ENCODE data around the gene SETD7. TPM values are rescaled to one million over a fixed set of nuclear protein-coding genes. Genes with fewer than 3 reads are reported as not detected.

The SETD7 gene
- total and polyA plus RNA-seq, 2 of the 8 experiments (the other 6 are each of a cell fraction or from before 2014, with no cell fraction given): 1.5 to 4.6 TPM

- H3K9ac ChIP-seq (replicated peaks in 1 of 4; ENCODE audit: extremely low read depth in 1 of 4, low read depth in 3 of 4, low read length in 3 of 4): no peak overlapping the region
- no peak overlapping the region for H3K4me2 ChIP-seq (ENCODE audit: insufficient read depth in 1 of 2, low read depth in 2 of 2, low read length in 2 of 2)
- FAIRE-seq: no peak
- TF ChIP-seq CTCF (IDR thresholded peaks at IDR 0.05; ENCODE audit: control extremely low read depth in 1 of 3, insufficient read depth in 1 of 3, low read depth in 1 of 3, low read length in 3 of 3) (no peak), CEBPB (IDR thresholded peaks at IDR 0.05; ENCODE audit: low read depth, low read length) (no peak), EGR1 (IDR thresholded peaks at IDR 0.05; ENCODE audit: borderline replicate concordance, low read depth, low read length) (no peak), RBBP5 (IDR thresholded peaks at IDR 0.05; ENCODE audit: borderline replicate concordance, low read depth, low read length) (no peak), TEAD4 (IDR thresholded peaks at IDR 0.05; ENCODE audit: low read depth, low read length) (no peak), EP300 (IDR thresholded peaks at IDR 0.05; ENCODE audit: borderline replicate concordance in 1 of 2, low read depth in 2 of 2, low read length in 2 of 2) (no peak), MAX (IDR thresholded peaks at IDR 0.05) (no peak), TBP (IDR thresholded peaks at IDR 0.05; ENCODE audit: low read depth, low read length) (no peak), SRF (IDR thresholded peaks at IDR 0.05; ENCODE audit: low read depth, low read length) (no peak), CHD1 (IDR thresholded peaks at IDR 0.05; ENCODE audit: low read depth, low read length) (no peak), GTF2F1 (IDR thresholded peaks at IDR 0.05; ENCODE audit: borderline replicate concordance, low read depth, low read length) (no peak), SIX5 (IDR thresholded peaks at IDR 0.05; ENCODE audit: low read depth, low read length) (no peak)
Observed at GRCh38 chr4:139593091-139593564, 37.1 kb upstream of the SETD7 start.

More at GRCh38 chr4:139593091-139593564, 37.1 kb upstream of the SETD7 start:
- POLR2A ChIA-PET (ENCODE audit: partially characterized antibody): interaction anchor here (0.7 kb wide), 1 partner anchor 13 kb away, joined by 3 read pairs; no protein-coding TSS in a partner anchor
- no peak overlapping the region for H2BK15ac ChIP-seq (ENCODE audit: low read length)
- no peak overlapping the region for H3K4me3 ChIP-seq (ENCODE audit: extremely low read depth in 1 of 4, insufficient read depth in 2 of 4, low read depth in 3 of 4, low read length in 4 of 4)
- no peak overlapping the region for H3K56ac ChIP-seq (replicated peaks; ENCODE audit: insufficient read length, low read depth, low read length)
- H2BK12ac ChIP-seq (ENCODE audit: low read depth, low read length): no peak overlapping the region
- H4K91ac ChIP-seq (replicated peaks; ENCODE audit: insufficient read length, low read length): no peak overlapping the region
- H4K8ac ChIP-seq (ENCODE audit: extremely low read depth, insufficient read depth, low read length): no peak overlapping the region
- no peak overlapping the region for H2BK20ac ChIP-seq (ENCODE audit: low read length)
- no peak overlapping the region for H3K4ac ChIP-seq (replicated peaks; ENCODE audit: insufficient read length, low read depth, low read length)
- H2AK5ac ChIP-seq (ENCODE audit: low read depth, low read length): no peak overlapping the region
- no peak overlapping the region for H3K14ac ChIP-seq (ENCODE audit: insufficient read length)
- H3K18ac ChIP-seq (ENCODE audit: extremely low read depth, low read length): no peak overlapping the region
- no peak for DNase-seq (ENCODE audit: low read depth in 1 of 2, low spot score in 2 of 2)
- no peaks in the 10 kb centered on the region for H3K79me2 ChIP-seq (ENCODE audit: control insufficient read depth in 1 of 2, insufficient read depth in 2 of 2, low read length in 2 of 2)
- H3K23me2 ChIP-seq (ENCODE audit: low read depth, low read length): no peaks in the 10 kb centered on the region
- H2BK120ac ChIP-seq (replicated peaks; ENCODE audit: low read depth, low read length): no peak overlapping the region
- H2AFZ ChIP-seq (ENCODE audit: low read length): no peak overlapping the region
- CTCF ChIA-PET (ENCODE audit: partially characterized antibody): interaction anchor here (0.5 to 6.2 kb wide), 7 partner anchors 11 to 131 kb away, joined by 3 to 47 read pairs (median 4); no protein-coding TSS in a partner anchor
- no peaks in the 10 kb centered on the region for H3K36me3 ChIP-seq (ENCODE audit: control insufficient read depth in 2 of 4, insufficient read depth in 4 of 4, low read length in 3 of 4)
- no peak overlapping the region for H3K23ac ChIP-seq (ENCODE audit: insufficient read length)
- no peaks in the 10 kb centered on the region for H4K20me1 ChIP-seq (replicated peaks in 1 of 2; ENCODE audit: control insufficient read depth in 1 of 2, insufficient read depth in 2 of 2, low read length in 2 of 2)
- H3K27ac ChIP-seq (ENCODE audit: low read depth, low read length): no peak overlapping the region
- 86% methylated on average over 4 of the region's 4 CpGs; no CpG with 5 or more reads in 1 of the 2 experiments for WGBS, 2 experiments (ENCODE audit: extremely low coverage in 1 of 2, insufficient coverage in 1 of 2, insufficient read length in 1 of 2, insufficient replicate concordance in 2 of 2, low coverage in 1 of 2, low lambda C conversion rate in 2 of 2, missing lambda C conversion rate in 1 of 2)
- H4K5ac ChIP-seq (ENCODE audit: insufficient read length, low read depth, low read length): no peak overlapping the region
- no peak overlapping the region for H2BK5ac ChIP-seq (ENCODE audit: low read depth, low read length)
- no peaks in the 10 kb centered on the region for H3K79me1 ChIP-seq (ENCODE audit: low read depth, low read length)
- no peaks in the 10 kb centered on the region for H3K27me3 ChIP-seq (replicated peaks in 1 of 4; ENCODE audit: control insufficient read depth in 3 of 4, extremely low read depth in 1 of 4, insufficient read depth in 3 of 4, low read length in 3 of 4)
- H3K9me3 ChIP-seq (ENCODE audit: insufficient read depth in 2 of 2, low read depth in 1 of 2, low read length in 1 of 2): no peaks in the 10 kb centered on the region
- no peaks in the 10 kb centered on the region for H3K4me1 ChIP-seq (replicated peaks in 1 of 4; ENCODE audit: control insufficient read depth in 3 of 4, insufficient read depth in 4 of 4, low read length in 3 of 4)

All from H1 (cell line).